Measurements from ENCODE around the gene MAST1.
"Not testable (repeated sequence)": the region's sequence is repeated elsewhere in the genome, so short reads cannot be mapped to it uniquely, and the experiment has no call there.

The MAST1 gene

DNA sequence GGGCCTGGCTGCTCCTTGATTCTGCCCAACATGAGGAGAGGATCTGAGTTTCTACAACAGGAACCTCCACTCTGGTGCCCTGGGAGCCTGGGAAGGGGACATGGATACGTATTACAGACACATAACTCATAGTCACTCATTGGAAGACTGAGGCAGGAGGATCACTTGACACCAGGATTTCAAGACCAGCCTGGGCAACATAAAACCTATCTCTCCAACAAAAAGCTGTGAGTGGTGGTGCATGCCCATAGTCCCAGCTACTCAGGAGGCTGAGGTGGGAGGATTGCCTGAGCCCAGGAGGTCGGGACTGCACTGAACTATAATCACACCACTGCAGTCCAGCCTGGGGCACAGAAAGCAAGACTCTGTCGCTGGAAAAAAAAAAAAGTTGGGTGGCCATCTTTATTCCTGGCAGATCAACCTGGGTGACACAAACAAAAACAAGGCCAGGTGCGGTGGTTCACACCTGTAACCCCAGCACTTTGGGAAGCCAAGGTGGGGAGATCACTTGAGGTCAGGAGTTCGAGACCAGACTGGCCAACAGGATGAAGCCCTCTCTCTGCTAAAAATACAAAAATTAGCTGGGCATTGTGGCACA, 49.8 kb downstream of the MAST1 start:
- no peak for DNase-seq (ENCODE audit: extremely low read depth, low read depth)
- TF ChIP-seq CTCF (IDR thresholded peaks at IDR 0.05; ENCODE audit: low read depth, low read length) = no peak

DNA sequence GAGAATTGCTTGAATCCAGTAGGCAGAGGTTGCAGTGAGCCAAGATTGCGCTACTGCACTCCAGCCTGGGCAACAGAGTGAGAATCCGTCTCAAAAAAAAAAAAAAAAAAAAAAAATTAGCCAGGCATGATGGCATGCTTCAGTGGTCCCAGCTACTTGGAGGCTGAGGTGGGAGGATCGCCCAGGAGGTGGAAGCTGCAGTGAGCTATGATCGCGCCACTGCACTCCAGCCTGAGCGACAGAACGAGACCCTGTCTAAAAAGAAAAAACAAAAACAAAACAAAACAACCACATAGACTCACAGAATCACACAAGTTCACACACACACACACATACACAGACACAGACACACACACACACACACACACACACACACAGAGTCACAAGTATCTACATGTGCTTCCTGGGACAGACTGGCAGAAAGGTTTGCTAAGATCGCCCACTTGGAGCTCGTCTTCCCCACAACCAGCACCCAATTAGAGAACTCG, 52.0 kb downstream of the MAST1 start:
- DNase-seq (ENCODE audit: extremely low read depth, low read depth) = not testable (repeated sequence)

DNA sequence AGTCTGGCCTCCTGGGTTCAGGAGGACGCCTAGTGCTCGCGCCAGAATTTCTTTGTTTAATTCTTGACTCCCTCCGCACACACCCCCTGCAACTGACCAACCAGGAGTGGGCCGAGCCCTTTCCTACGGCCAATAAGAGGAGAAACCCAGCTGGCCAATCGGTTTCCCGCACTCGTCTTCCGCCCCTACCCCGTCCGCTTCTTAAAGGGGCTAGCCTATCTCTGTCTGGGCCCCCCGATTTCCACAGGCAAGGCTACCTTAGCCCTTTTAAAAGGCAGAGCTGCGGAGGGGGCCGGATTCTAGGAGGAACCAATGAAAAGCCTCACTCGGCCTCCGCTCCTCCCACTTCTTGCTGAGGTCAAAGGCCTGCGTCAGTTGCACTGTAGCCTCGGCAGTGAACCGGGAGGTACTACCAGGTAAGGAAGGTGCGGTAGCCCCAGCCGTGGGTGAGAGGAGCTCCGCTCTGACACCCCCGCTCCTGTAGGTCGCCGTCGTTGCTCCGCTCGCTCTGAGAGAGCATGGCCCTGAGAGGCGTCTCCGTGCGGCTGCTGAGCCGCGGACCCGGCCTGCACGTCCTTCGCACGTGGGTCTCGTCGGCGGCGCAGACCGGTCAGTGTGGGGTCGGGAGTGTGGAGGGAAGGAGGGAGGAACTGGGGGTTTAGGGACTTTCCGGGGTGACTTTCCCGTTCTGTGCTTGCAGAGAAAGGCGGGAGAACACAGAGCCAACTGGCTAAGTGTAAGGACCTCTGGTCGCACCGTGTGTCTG, 52.7 kb downstream of the MAST1 start, which contains the start of gene GCDH:
Gene GCDH (plus strand): TSS at position 374 of the 766 bp plus-strand sequence. CDS start 145 bp downstream, at position 519.
- no peak for TF ChIP-seq CTCF (IDR thresholded peaks at IDR 0.05; ENCODE audit: low read depth, low read length)
- DNase-seq (ENCODE audit: extremely low read depth, low read depth) = peak; percentile 95

DNA sequence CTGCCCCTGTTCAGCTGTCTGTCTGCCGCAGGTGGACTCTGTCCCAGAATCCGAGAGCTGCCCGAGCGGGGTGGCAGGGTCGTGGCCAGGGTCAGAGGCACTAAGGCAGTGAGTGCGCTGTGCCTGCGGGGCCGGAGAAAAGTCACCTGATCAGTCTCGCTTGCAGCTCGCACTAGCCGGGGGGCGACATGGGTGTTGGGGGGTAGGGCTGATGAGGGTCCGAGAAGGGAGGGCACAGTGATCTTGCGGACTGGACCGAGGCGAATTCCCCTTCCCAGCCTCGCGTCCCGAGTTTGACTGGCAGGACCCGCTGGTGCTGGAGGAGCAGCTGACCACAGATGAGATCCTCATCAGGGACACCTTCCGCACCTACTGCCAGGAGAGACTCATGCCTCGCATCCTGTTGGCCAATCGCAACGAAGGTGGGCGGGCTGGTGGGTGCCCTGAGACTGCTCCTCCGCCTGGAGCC, 53.3 kb downstream of the MAST1 start:
- TF ChIP-seq CTCF (IDR thresholded peaks at IDR 0.05; ENCODE audit: low read depth, low read length) = no peak
- no peak for DNase-seq (ENCODE audit: extremely low read depth, low read depth)

DNA sequence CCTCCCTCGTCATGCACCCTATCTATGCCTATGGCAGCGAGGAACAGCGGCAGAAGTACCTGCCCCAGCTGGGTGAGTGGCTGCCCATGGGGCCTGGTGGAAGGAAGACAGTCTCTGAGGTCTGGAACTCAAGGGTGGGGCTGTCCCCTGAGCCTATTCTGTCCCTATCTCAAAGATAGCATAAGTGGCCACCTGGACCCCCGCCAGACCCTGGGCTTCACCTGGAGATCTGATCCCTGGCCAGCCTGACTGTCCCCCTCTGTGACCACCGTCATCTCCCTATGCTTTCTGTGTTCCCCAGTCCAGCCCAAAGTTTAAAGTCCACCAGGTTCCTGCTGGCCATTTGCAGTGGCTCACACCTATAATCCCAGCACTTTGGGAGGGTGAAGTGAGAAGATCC, 55.3 kb downstream of the MAST1 start:
- DNase-seq (ENCODE audit: extremely low read depth, low read depth) = no peak
- TF ChIP-seq CTCF (IDR thresholded peaks at IDR 0.05; ENCODE audit: low read depth, low read length) = no peak

DNA sequence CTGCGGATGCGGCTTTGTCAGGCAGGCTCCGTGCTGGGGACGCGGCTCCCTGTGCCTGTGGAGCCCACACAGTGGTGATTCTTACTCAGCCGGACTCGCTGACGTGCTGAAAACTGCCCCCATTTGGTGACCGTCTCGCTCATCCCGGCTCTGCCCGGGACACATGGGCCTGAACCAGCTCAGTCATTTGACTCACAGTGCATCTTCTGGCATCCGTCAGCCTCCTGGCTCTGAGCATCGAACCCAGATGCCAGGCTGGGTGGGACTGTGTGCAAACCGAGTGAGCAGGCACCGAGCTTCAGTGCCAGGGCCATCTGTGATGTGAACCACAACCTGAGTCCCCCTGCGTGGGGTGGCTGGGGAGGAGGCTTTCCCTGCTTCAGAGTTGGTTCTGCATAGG, 58.1 kb downstream of the MAST1 start:
- no peak for TF ChIP-seq CTCF (IDR thresholded peaks at IDR 0.05; ENCODE audit: low read depth, low read length)

DNA sequence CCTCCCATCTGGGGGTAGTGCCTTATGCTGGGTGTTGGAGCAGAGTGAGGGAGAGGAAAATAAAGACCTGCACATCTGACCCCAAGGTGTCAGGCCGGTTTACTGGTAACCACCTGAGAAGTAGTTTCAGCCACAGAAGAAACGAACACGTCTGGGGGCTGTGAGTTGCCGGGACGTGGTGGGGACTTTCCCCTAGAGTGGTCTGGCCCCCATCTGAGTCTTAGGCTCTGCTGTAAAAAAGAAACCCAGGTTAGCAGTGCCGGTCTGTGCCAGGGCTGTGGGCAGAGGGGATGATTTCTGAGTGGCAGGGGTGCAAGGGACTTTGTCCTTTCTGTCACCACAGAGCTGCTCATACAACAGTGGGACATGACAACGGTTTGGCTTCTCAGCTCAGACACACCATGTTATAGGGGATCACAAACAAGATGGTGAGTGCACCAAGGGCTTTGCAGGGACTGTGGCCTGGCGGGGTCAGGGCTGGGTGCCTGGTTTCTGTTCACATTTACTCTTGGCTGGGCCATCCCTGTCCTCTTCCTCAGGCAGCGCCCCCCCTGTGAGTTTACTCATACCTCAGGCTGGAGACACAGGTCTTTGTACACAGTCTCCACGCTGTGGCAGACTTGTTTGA, 61.7 kb downstream of the MAST1 start:
- no peak for TF ChIP-seq CTCF (IDR thresholded peaks at IDR 0.05; ENCODE audit: low read depth, low read length)
- no peak for DNase-seq (ENCODE audit: extremely low read depth, low read depth)

More for the DNA sequence above, 58.1 kb downstream of the MAST1 start:
- DNase-seq (ENCODE audit: extremely low read depth, low read depth) = no peak

Data from AG09319 (cell line).